DMS79 treated with DMSO at 0.1 percent for 48 hours (cell line): ENCODE results near the gene FUOM.
A peak's percentile ranks its signal among the peaks of the same experiment; 100 is the strongest.
"Not testable (repeated sequence)": the region's sequence is repeated elsewhere in the genome, so short reads cannot be mapped to it uniquely, and the experiment has no call there.

Experiments used
- DNase-seq: peaks from one replicate; lab custom pipeline; 2025; lab: John Stamatoyannopoulos, UW

The FUOM gene

DNA sequence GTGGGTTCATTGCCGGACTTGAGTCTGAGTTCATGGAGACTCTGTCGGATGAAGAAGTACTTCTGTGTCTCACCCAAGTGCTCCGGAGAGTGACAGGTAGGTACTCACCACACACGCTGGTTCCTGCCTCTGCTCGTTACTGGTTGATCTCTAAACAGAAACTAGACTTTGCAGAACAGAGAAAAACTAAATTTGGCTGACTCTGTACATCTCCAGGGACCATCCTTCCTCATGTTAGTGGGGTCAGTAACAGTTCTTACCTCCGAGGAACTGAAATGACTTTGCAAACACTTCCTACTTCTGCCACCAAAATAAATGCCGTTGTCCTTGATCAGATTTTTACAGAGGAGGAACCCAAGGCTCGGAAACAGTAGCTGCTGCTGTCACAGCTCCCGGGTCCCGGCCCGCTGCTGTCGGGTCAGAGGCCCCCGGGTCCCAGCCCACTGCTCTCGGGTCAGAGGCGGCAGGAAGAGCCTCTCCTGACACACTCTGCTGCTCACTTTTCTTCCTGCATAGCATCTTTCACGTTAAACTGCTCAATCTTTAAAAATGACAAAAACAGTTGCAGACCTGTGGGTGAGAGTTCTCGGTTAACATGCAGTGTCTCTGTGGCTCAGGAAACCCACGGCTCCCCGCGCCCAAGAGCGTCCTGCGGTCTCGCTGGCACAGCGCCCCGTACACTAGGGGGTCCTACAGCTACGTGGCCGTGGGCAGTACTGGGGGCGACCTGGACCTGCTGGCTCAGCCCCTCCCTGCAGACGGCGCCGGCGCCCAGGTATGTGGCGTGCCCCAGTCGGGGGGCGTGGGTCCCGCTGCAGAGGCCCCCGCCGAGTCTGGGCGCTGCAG lies 31.4 kb upstream of the FUOM start:
- no peak for DNase-seq

DNA sequence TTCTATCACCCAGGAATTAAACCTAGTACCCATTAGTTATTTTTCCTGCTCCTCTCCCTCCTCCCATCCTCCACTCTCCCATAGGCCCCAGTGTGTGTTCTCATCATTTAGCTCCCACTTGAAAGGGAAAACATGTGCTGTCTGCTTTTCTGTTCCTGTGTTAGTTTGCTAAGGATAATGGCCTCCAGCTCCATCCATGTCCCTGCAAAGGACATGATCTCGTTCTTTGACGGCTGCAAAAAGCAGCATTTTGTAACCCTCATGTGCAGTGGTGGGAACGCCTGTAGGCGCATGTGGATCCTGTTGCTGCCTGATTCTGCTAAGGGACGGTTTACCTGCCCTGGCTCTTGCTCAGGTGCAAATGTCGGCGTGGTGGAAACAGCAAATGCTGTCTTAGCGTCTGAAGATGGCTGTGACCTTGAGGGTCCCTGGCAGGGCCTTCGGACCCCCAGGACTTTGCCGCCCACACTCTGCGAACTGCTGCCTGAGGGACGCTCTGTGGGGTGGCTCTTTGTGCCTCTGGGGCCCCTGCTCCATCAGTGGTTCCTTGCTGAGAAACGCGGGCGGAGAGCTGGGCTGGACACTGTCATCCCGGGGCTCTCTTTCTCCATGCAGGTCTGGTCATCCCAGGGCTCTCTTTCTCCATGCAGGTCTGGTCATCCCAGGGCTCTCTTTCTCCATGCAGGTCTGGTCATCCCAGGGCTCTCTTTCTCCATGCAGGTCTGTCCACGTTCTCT lies 30.6 kb upstream of the FUOM start:
- DNase-seq, result no peak

DNA sequence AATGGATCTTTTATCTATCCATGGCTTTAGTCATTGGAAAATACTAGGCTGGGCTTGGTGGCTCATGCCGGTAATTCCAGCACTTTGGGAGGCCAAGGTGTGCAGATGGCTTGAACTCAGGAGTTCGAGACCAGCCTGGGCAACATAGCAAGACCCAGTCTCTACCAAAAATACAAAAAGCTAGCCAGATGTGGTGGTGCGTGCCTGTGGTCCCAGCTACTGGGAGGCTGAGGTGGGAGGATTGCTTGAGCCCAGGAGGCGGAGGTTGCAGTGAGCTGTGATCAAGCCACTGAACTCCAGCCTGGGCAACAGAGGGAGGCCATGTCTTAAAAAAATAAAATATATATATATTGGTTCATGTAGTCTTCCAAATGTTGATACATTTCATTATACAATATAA lies 29.1 kb upstream of the FUOM start:
- DNase-seq, result not testable (repeated sequence)

DNA sequence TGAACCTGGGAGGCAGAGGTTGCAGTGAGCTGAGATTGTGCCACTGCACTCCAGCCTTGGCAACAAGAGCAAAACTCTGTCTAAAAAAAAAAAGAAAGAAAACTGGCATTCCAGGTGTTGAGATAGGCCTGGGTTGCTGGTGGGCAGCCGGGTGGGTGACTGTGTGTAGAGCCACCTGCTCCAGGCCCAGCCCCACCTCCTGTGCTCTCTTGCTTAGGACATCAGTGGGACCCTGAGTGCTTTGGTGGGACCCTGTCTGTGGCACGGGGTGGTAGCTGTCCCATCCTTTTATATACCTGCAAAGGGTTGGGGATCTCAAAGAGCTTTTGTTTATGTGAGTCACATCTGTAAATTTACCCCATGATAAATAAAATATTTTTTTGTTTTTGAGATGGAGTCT lies 27.4 kb upstream of the FUOM start:
- DNase-seq, result no peak

DNA sequence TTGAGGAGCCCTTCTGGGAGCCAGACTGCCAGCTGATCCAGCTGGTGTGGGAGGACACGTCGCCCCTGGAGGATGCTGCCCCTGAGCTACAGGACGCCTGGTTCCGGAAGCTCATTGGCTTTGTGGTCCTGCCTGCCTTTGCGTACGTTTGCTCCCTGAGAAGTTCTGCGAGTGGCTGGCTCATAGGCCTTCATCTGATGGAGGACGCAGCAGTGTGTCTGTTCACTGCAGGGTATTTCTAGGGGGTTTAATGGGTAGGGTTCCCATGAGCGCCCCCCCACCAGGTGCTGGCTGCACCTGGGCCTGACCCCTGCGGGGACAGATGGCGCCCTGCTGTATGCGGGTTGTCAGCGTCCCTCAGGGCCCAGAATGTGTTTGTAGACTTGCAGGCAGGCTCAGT lies 26.3 kb upstream of the FUOM start:
- DNase-seq, result no peak

DNA sequence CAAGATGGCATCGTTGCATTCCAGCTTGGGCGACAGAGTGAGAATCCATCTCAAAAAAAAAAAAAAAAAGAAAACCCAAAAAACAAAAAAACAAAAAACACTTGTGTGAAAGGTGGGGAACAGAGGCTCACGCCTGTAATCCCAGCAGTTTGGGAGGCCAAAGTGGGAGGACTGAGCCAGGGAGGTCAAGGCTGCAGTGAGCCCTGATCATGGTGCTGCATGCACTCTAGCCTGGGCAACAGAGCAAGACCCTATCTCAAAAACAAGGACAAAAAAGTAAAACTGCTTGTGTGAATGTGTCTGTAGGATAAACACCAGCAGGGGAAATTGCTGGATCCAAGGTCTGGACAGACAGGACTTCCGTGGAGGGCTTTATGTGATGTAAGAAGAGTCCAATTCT lies 25.7 kb upstream of the FUOM start:
- no peak for DNase-seq

DNA sequence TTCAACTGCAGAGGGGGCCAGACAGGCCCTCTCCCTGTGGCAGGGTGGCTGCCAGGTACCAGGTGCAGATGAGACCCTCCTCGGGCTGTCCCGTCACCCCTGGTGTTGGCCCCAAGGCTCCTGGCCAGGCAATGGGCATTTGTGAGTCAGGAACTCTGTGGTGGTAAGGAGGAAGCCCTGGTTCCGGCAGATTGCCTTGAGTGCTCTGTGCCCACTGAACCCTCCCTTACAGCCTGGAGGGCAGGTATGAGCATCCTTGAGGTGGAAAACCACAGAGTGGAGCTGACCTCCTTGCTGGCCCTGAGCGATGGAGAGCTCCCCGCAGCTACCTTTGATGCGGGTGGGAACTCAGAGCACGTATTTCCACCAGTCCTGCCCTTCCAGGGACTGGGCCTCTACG lies 23.2 kb upstream of the FUOM start:
- DNase-seq, result no peak

DNA sequence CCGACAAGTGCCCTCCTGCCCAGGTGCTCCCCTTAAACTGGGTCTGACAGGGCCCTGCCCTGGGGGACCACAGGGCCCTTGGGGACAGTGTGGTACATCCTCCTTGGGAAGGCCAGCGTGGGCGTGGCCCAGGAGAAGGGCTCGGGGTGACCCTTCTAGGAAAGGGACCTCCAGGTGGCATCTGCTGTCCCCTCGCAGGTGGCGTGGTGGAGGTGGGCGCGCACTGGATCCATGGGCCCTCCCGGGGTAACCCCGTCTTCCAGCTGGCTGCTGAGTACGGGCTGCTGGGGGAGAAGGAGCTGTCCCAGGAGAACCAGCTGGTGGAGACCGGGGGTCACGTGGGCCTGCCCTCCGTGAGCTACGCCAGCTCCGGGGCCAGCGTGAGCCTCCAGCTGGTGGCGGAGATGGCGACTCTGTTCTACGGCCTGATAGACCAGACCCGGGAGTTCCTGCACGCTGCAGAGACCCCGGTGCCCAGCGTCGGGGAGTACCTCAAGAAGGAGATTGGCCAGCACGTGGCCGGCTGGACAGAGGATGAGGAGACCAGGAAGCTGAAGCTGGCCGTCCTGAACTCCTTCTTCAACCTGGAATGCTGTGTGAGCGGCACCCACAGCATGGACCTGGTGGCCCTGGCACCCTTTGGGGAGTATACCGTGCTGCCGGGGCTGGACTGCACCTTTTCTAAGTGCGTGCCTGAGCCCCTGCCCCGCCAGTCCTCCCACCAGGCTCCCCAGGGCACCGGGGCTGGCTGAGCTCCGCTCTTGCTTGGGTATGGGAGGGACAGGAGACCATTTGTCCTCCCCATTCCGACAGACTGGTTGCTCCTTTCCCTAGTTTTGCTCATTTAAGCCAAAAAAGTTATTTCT lies 22.2 kb upstream of the FUOM start:
- DNase-seq, result no peak

DNA sequence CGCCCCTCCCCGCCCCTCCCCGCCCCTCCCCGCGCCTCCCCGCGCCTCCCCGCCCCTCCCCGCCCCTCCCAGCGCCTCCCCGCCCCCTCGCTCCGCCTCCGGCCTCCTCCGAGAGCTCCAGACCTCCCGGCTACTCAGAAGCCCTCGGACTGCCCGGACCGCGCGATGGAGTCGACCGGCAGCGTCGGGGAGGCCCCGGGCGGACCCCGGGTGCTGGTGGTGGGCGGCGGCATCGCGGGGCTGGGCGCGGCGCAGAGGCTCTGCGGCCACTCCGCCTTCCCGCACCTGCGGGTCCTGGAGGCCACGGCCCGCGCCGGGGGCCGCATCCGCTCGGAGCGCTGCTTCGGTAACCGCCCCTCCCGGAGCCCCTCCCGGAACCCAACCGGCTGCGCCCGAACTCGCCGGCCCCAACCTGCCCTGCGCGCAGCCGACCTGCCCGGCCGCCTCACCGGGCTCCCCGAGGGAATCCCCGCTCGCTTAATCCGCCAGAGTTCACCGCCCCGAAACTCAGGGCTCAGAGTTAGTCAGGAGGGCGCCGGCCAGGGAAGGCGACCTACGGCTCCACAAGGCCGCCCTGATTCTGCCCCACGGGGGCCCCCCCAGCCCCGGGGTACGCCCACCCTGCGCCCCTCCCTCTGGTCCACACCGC lies 21.5 kb upstream of the FUOM start, which contains the start of gene PAOX:
Gene PAOX (plus strand): TSS at position 111 of the 649 bp plus-strand sequence. CDS start 55 bp downstream, at position 166.
- no peak for DNase-seq

DNA sequence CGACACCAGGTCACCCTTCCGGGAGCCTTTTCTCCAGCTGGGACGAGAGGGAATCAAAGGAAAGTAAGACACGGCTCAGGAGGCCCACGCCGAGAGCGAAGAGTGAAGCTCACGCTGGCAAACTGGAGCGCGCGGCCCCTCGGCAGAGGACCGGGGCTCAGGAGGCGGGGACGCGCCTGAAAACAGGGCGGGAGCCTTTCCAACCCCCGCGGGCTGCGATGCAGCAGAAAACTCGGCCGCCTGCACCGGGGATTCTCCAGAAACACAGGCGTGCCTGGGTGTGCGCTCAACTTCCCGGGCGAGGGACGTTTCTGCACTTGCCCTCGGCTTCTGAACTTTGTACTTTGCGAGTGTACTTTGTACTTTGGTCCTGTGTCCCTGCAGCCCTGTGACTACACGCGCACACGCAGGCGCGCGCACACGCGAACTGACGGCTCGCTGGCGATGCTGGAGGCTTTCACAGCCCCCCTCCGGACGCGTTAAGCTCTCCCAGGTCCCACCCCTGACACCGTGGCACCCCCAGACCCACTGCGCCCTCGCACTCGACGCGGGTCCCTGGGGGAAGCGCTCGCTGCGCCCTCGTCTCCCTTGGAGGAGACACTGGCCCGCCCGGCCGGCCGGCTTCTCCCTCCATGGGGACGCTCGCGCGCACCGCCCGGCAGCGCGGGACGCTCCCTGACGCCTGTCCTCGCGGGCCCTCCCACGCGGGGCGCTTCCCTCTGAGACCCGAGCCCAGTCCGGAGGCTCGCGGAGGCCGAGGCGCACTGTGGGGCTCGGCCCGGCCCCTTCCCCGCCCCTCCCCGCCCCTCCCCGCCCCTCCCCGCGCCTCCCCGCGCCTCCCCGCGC lies 20.7 kb upstream of the FUOM start:
- peak; percentile 8 for DNase-seq

DNA sequence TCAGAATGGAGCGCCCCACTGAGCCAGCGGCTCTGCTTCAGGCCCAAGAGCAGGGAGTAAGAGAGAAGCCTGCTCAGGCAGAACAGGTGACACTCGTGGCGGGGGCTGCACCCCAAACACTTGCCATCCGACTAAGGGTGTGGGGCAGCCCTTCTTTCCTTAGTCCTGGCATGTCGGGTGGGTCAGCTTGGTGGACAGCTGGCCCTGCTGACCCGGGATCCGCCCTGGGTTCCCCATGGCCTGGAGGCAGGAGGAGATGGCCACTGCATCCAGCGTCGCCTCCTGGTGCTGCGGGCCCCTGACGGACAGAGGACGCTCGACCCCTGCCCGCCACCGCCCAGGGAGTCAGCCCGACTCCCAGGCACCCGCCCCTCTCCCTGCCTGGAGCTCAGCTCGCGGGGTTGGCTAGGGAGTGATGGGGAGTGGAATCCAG lies 20.0 kb upstream of the FUOM start:
- no peak for DNase-seq

DNA sequence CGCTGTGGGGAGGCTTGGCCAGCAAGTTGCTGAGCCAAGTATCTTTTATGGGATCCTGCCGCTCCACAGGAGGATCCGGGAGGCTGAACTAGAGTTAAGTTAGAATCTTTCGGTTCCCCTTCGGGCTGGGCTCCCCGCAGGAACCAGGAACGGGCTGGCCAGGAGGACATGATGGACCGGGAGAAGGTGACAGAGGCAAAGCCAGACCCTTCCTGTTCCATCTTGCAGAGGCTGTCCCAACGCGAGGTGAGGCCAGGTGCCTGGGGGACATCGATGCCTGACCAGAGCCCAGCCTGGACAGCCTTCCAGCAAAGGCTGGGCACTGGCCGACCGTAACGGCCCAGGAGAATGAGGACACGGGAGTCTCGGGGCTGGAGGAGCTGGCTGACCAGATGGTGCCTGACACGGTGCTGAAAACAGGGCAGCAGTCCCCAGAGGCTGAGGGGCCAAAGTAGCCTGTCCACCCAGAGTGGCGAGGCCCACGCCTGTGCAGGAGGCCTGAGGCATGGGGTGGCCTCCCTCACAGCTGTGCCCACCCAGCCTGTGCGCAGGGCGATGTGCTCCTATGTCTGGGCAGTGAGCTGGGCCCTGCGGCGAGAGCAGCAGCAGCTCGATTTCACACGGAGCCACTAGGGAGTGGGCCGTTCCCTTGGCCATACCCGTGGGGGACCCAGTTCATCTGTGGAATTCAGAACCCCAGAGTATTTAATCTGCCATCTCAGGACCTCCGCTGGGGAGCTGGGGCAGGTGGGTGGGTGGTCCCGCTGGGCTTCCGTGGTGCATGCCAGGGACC lies 19.4 kb upstream of the FUOM start:
- DNase-seq, result no peak

DNA sequence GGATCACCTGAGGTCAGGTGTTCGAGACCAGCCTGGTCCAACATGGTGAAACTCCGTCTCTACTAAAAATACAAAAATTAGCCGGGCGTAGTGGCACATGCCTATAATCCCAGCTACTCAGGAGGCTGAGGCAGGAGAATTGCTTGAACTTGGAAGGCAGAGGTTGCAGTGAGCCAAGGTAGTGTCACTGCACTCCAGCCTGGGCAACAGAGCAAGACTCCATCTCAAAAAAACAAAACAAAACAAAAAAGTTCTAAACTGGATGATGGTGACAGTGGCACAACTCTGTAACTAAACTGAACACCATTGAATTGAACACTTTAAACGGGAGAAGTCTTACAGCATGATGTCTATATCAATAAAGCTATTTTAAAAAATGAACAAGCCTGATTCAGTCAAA lies 18.4 kb upstream of the FUOM start:
- not testable (repeated sequence) for DNase-seq

DNA sequence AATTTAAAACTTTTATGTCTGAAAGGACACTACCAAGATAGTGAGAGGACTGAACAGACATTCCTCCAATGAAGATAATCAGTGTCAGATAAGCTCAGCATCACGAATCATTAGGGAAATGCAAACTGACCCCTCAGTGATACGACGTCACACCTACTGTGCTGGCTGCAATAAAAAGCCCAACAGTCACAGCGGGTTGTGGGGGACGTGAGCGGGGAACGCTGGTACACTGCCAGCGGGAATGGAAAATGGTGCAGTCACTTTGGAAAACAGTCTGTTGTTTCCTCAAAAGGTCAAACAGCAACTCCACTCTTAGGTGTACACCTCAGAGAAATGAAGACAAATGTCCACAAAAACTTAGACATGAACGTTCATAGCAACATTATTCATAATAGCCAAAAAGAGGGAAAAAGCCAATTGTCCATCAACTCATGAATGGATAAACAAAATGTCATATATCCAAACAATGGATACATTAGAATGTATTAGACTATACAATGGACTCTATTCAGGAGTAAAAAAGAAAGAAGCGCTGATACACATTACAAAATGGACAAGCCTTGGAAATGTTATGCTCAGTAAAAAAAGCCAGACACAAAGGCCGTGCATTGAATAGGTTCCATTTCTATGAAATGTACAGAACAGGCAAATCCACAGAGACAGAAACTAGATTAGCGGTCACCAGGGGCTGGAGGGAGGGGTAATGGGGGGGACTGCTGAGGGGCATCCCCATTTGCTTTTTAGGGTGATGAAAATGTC lies 17.7 kb upstream of the FUOM start:
- no peak for DNase-seq

DNA sequence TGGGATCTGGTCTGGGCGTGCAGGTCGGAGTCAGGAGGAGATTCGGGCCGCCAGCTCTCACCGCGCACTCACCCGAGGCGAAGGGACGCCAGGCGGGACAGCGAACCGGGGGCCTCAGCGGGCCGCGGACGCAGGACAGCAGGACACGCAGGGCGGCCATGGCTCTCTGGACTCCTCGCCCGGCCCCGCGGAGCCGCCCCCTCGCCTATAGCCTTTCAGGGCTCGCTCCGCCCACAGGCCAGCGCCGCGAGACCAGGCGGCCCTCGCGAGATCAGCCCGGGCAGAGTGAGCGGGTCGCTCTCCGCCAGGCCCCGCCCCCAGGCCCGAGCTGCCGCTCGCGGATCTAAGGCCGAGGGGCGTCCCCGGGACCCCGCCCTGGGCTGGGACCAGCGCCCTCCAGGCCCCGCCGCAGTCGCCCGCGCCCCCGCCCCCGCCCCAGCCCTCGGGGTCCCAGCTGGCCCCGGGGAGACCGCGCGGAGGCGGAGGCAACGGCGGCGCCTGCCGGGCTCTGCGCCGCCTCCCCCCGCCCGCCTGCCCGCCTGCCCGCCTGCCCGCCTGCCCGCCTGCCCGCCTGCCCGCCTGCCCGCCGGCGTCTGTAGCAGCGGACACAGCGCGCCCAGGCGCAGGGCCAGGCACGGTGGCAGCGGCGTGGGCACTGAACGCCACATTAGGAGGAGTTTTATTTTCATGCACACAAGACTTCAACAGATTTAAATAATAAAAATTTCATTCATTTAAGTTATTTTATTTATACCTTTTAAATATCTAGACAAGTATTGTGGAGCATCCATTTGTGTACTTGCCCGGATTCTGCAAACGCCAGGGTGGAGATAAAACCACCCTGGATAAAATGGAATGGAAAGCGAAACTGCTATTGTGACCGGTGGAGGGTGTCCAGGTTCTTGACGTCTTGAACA lies 15.6 kb upstream of the FUOM start, which contains the start of gene ECHS1:
Gene ECHS1 (minus strand): TSS at position 181 of the 917 bp plus-strand sequence. CDS start 21 bp downstream, at position 160.
- peak; percentile 46 for DNase-seq

DNA sequence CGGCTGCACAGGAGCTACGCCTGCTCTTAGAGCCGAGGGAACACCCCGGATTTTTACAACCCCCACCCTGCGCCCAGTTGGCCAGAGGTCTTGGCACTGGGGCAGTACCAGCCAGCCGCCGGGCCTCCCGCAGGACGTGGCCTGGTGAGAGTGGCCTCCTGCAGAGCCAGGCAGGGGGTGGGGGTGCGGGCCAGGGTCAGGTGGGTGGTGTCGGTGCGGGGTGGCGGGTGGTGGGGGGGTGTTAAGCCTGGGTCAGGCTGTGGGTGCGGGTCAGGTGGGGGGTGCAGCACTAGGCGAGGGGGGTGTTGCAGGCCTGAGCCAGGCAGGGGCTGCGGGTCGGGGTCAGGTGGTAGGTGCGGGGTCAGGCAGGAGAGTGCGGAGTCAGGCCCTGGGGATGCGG lies 14.7 kb upstream of the FUOM start:
- no peak for DNase-seq

DNA sequence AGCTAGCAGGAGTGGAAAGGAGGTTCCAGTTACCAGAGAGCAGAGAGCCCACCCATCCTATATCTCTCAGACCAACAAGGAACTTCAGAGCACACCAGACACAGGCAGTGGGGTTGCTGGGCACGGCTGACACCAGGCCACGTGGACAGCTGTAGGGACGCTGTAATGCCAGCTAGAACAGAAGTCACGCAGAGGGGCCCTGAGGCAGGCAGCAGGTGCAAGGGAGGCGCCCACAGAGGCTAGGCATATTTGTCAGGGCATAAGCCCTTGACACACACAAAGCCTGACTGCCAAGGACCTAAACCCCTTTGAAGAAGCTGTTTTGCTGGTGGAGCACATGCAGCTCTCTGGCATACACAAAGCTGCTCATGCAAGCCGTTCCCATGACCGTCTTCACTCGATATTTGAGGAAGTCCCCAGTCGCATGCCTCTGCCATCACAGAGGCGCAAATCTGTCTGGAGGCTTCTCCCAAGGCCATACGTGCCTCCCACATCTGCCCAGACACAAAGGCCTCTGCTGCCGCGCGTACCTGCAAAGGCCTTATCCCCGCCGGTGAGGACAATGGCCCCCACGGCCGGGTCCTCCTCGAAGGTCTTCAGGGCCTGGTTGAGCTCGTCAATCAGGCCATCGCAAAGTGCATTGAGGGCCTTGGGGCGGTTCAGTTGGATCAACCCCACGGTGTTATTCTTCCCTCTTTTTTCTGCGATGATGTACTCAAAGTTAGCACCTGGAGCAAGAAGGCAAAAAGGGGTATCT lies 12.4 kb upstream of the FUOM start:
- no peak for DNase-seq
